Keratinocyte (primary cell): ENCODE results near the gene CEP170B.

Experiments
- CTCF ChIP-seq, 3 experiments: IDR thresholded peaks in 1 of 3; conservative IDR thresholded peaks in 1 of 3; optimal IDR thresholded peaks in 1 of 3; 2 replicates in 2 of 3; 3 replicates in 1 of 3; pipeline versions ENCODE3 to v1.5.1; 2011; ENCODE audit warnings: low read length in 3 of 3, mild to moderate bottlenecking in 3 of 3, moderate library complexity in 2 of 3, control low read depth in 1 of 3, inconsistent platforms in 1 of 3; ENCODE audit not compliant: insufficient read depth in 2 of 3; ENCODE audit errors: extremely low read depth in 1 of 3
- EZH2 ChIP-seq: IDR thresholded peaks from one replicate; pipeline ENCODE4 v1.6.1; 2012; ENCODE audit warnings: inconsistent platforms, mild to moderate bottlenecking, low read length, moderate library complexity

DNA sequence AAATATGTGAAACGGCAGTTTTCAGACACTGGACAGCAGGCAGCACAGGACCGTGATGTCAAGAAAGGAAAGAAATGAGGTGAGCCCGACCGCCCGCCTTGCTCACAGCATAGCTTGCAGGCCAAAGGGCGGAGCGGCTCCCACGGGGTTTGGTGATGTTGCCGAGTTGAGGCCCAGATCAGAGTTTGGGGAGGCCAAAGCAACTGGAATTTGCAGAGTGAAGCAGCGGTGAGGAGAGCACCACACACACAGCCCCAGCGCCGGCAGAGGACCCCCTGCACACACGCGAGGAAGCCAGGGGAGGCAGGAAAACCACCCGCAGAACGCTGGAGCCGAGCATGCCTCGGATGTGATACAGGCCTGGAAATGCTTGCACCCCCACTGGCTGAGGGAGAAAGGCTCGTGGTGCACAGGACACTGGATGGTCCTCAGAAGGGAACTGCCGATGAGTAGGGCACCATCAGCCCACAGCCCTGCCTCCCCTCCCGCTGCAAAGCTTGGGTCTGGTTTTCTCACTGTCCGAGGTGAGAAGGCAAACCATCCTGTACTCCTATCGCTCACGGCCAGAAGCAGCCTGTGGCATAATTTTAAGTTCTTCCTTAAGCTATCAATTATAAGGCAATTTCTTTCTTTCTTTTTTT is 33.9 kb downstream of the CEP170B start:
- TF ChIP-seq CTCF (optimal IDR thresholded peaks at IDR 0.05 in 1 of 3, IDR thresholded peaks at IDR 0.05 in 1 of 3, conservative IDR thresholded peaks at IDR 0.05 in 1 of 3; ENCODE audit: extremely low read depth in 1 of 3, insufficient read depth in 2 of 3, low read length in 3 of 3) = no peak
- no peak for TF ChIP-seq EZH2
